ENCODE measurements around the gene FA2H.

FA2H gene

DNA sequence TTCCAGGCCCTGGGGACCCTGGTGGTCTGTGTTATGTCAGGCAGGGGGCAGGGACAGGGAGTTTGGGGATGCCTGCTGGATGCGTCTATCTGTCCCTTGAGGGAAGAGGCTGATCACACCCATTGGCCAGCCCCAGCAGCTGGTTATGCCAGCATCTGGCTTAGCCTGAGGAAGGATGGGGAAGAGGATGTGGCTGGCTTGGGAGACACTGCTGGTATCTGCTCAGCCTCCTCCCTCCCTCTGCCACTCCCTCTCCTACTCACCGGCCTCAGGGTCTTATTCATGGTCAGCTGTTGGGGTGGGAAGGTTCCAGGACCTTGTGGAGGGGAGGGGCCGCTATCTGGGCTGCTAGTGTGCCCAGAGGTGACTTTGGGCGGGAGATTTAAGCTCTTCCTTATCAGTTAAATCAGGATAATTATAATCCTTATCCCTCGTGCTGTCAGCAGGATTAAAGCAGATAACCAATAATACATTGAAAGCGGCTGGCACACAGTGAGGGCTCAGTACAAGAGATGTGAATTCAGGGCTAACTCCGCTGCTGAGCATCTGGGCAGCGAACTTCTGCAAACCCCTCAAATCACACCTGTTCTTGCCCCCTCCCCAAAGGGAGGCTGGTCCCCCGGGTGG lies 38.0 kb downstream of the FA2H start:
- in situ Hi-C loops (cut with HindIII; ENCODE audit: low sequenced_read_pairs), result no loop called here
- DNase-seq (ENCODE audit: low read depth), result no peak
- no peak overlapping the region for H3K4me3 ChIP-seq (ENCODE audit: low read depth, low read length)
- TF ChIP-seq, protein P1, sequence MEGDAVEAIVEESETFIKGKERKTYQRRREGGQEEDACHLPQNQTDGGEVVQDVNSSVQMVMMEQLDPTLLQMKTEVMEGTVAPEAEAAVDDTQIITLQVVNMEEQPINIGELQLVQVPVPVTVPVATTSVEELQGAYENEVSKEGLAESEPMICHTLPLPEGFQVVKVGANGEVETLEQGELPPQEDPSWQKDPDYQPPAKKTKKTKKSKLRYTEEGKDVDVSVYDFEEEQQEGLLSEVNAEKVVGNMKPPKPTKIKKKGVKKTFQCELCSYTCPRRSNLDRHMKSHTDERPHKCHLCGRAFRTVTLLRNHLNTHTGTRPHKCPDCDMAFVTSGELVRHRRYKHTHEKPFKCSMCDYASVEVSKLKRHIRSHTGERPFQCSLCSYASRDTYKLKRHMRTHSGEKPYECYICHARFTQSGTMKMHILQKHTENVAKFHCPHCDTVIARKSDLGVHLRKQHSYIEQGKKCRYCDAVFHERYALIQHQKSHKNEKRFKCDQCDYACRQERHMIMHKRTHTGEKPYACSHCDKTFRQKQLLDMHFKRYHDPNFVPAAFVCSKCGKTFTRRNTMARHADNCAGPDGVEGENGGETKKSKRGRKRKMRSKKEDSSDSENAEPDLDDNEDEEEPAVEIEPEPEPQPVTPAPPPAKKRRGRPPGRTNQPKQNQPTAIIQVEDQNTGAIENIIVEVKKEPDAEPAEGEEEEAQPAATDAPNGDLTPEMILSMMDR (IDR thresholded peaks at IDR 0.05; ENCODE audit: low read depth, low read length, missing control alignments), result no peak

DNA sequence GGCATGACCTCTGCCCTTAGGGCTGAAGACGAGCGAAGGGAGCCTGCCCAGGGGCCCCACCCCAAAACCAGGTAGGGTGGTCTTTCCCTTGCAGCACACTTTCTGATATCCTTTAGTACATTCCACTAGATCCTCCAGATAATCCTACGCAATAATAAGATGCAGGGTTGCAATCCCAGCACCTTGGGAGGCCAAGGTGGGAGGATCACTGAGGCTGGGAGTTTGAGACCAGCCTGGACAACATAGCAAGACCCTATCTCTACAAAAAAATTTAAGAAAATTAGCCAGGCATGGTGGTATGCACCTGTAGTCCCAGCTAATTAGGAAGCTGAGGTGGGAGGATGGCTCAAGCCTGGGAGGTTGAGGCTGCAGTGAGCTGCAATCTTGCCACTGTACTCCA lies 39.1 kb downstream of the FA2H start:
- in situ Hi-C loops (cut with HindIII; ENCODE audit: low sequenced_read_pairs), result no loop called here
- H3K4me3 ChIP-seq (ENCODE audit: low read depth, low read length), result no peak overlapping the region
- TF ChIP-seq, protein P1 (IDR thresholded peaks at IDR 0.05; ENCODE audit: low read depth, low read length, missing control alignments), result no peak
- no peak for DNase-seq (ENCODE audit: low read depth)

DNA sequence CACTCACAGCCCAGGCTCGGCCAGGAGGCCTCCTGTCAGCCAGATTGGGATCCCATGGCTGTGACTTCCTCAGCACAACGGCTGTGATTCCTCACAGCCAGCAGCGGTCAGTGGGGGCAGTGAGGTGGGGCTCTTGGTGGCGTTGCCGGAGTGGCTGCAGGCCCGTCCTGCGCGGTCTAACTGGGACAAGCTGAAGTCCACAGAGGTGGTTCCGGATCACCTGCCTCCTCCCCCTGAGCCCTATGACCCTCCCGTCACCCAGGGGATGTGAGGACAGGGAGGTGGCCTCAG lies 39.5 kb downstream of the FA2H start:
- H3K4me3 ChIP-seq (ENCODE audit: low read depth, low read length), result no peak overlapping the region
- TF ChIP-seq, protein P1 (IDR thresholded peaks at IDR 0.05; ENCODE audit: low read depth, low read length, missing control alignments), result no peak
- in situ Hi-C loops (cut with HindIII; ENCODE audit: low sequenced_read_pairs), result no loop called here
- no peak for DNase-seq (ENCODE audit: low read depth)

DNA sequence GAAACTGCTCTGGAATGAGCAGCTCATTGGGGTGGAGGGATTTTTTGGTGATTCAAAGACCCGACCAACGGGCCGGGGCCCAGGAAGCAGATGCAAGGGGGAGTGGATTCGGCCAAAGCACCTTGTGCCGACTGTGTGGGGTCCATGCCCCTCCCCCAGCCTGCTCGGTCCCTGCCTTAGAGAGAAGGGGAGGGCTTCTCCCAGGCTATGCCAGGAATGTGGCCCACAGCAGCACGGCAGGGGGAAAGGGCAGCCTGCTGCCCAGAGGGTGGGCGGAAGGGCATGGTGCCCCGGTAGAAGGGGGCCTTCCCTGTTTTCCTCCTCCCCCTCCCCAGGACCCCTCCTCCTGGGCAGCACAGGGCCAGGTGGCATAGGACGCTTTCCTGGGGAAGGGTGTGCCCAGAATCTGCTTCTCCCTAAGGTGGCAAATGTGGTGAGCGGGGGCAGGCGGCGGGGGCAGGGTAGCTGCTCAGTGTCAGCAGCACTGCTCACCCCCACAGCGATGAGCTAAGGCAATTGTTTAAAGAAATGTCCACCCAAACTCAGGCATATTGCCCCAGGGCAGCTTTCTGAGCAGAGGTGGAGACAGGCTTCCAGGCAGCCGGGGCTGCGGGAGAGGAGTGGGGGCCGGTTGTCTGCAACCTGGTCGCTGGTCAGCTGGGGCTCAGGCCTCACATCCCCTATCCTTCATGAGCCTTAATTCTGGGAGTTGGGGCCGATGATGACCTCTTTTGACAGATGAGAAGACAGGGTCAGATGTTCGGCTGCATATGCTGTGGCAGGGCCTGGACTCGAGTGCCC lies 40.1 kb downstream of the FA2H start:
- no peak for DNase-seq (ENCODE audit: low read depth)
- in situ Hi-C loops (cut with HindIII; ENCODE audit: low sequenced_read_pairs), result no loop called here
- TF ChIP-seq, protein P1 (IDR thresholded peaks at IDR 0.05; ENCODE audit: low read depth, low read length, missing control alignments), result no peak

DNA sequence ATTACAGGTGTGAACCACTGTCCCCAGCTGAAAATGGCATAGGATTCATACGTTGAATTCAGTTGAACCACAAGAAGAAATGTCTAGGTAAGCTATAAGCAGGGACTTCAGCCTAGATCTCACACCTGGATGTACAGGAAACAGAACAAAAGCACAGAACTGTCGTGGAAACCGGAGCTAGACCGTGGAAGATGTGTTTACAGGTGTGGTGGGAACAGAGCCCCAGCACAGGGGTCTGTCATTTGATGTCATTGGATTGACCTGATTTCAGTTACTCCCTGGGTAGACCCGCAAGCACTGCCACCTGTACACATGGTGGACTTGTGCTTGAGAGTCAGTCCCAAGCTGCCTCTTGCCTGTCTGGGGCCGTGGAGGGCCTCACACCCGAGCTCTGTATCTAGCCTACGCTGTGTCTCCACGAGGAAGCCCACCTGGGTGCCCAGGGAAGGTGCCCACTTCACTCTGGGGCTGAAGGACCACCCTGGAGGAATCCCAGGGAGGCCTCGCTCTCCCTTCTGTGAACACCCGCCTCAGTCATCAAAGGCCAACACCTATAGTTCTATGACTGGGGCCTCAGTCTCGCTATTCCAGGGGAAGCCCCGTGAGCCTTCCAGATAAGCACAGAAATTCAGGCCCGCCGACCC lies 41.8 kb downstream of the FA2H start:
- in situ Hi-C loops (cut with HindIII; ENCODE audit: low sequenced_read_pairs), result no loop called here
- H3K4me3 ChIP-seq (ENCODE audit: low read depth, low read length), result no peak overlapping the region
- DNase-seq (ENCODE audit: low read depth), result no peak
- TF ChIP-seq, protein P1 (IDR thresholded peaks at IDR 0.05; ENCODE audit: low read depth, low read length, missing control alignments), result no peak

More for the DNA sequence above, 40.1 kb downstream of the FA2H start:
- no peak overlapping the region for H3K4me3 ChIP-seq (ENCODE audit: low read depth, low read length)

DNA sequence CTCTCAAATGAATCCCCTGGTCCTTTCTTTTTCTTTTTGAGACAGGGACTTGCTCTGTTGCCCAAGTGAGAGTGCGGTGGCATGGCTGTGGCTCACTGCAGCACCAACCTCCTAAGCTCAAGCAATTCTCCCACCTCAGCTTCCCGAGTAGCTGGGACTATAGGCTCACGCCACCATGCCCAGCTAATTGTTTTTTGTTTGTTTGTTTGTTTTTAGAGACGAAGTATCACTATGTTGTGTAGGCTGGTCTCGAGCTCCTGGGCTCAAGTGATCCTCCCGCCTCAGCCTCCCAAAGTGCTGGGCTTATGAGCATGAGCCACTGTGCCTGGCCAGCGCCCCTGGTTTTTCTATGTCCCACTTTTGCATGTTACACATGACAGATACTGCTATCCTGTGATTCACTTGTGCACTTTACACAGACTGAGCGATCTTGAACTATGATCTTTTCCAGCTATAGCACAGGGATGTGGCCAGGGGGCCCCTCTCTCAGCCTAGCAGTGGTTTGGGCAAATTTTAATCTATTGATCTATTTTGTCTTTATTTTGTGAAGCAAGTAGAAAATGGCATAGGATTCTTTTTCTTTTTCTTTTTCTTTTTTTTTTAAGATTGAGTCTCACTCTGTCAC lies 42.7 kb downstream of the FA2H start:
- DNase-seq (ENCODE audit: low read depth), result no peak
- TF ChIP-seq, protein P1 (IDR thresholded peaks at IDR 0.05; ENCODE audit: low read depth, low read length, missing control alignments), result no peak
- in situ Hi-C loops (cut with HindIII; ENCODE audit: low sequenced_read_pairs), result no loop called here
- H3K4me3 ChIP-seq (ENCODE audit: low read depth, low read length), result no peak overlapping the region
